ENCODE results near the gene NEURL4.

The NEURL4 gene

GRCh38 chr17:7314719-7315569 lies 14.2 kb downstream of the NEURL4 start, which contains the start of gene GPS2:
Gene GPS2, minus strand, starts transcription at chr17:7315360. Its CDS starts 308 bp downstream, at chr17:7315052.
- TF ChIP-seq CTCF (IDR thresholded peaks at IDR 0.05; ENCODE audit: low read depth, low read length, missing control alignments) = no peak
- H3K4me3 ChIP-seq (replicated peaks; ENCODE audit: low read depth, low read length) = peak within 1 kb of the TSS; percentile 66
- no peak for DNase-seq (ENCODE audit: extremely low read depth, low read depth)

- TF ChIP-seq CTCF (IDR thresholded peaks at IDR 0.05; ENCODE audit: low read depth, low read length, missing control alignments) = no peak
- DNase-seq (ENCODE audit: extremely low read depth, low read depth) = no peak
- H3K4me3 ChIP-seq (replicated peaks; ENCODE audit: low read depth, low read length) = peak overlapping the region; percentile 66
Measured at GRCh38 chr17:7313890-7314718, 15.0 kb downstream of the NEURL4 start.

GRCh38 chr17:7313088-7313889 lies 15.8 kb downstream of the NEURL4 start:
- DNase-seq (ENCODE audit: extremely low read depth, low read depth) = no peak
- TF ChIP-seq CTCF (IDR thresholded peaks at IDR 0.05; ENCODE audit: low read depth, low read length, missing control alignments) = no peak
- peak overlapping the region; percentile 66 for H3K4me3 ChIP-seq (replicated peaks; ENCODE audit: low read depth, low read length)

GRCh38 chr17:7312432-7313087 lies 16.6 kb downstream of the NEURL4 start:
- DNase-seq (ENCODE audit: extremely low read depth, low read depth) = no peak
- H3K4me3 ChIP-seq (replicated peaks; ENCODE audit: low read depth, low read length) = no peak overlapping the region
- no peak for TF ChIP-seq CTCF (IDR thresholded peaks at IDR 0.05; ENCODE audit: low read depth, low read length, missing control alignments)

GRCh38 chr17:7311110-7311705 lies 17.9 kb downstream of the NEURL4 start:
- TF ChIP-seq CTCF (IDR thresholded peaks at IDR 0.05; ENCODE audit: low read depth, low read length, missing control alignments) = no peak
- no peak for DNase-seq (ENCODE audit: extremely low read depth, low read depth)
- H3K4me3 ChIP-seq (replicated peaks; ENCODE audit: low read depth, low read length) = peak overlapping the region; percentile 98; the same call in 1 of the 2 replicates

Measured in HFF-Myc (cell line).